GM15510 (cell line): Measurements from ENCODE around the gene PTPRN2.

Source experiments
- POLR2A ChIP-seq: IDR thresholded peaks from 3 replicates; pipeline ENCODE4 v1.6.1; 2011; ENCODE audit warnings: borderline replicate concordance; ENCODE audit not compliant: insufficient read length; ENCODE audit errors: extremely low read depth

Gene PTPRN2

GRCh38 chr7:158362912-158363905, 224.4 kb downstream of the PTPRN2 start:
- TF ChIP-seq POLR2A: no peak

GRCh38 chr7:158362001-158362400, 225.6 kb downstream of the PTPRN2 start:
- no peak for TF ChIP-seq POLR2A

- TF ChIP-seq POLR2A: no peak
Observed at GRCh38 chr7:158361326-158361946, 226.2 kb downstream of the PTPRN2 start.

- TF ChIP-seq POLR2A: no peak
Observed at GRCh38 chr7:158358926-158359645, 228.5 kb downstream of the PTPRN2 start.

- TF ChIP-seq POLR2A: no peak
Observed at GRCh38 chr7:158357898-158358821, 229.5 kb downstream of the PTPRN2 start.

- no peak for TF ChIP-seq POLR2A
Observed at GRCh38 chr7:158357106-158357897, 230.3 kb downstream of the PTPRN2 start.

GRCh38 chr7:158356454-158356853, 231.2 kb downstream of the PTPRN2 start:
- TF ChIP-seq POLR2A: no peak

GRCh38 chr7:158355456-158356065, 232.1 kb downstream of the PTPRN2 start:
- no peak for TF ChIP-seq POLR2A

- TF ChIP-seq POLR2A: no peak
Observed at GRCh38 chr7:158354861-158355260, 232.8 kb downstream of the PTPRN2 start.

- no peak for TF ChIP-seq POLR2A
Observed at GRCh38 chr7:158353606-158354570, 233.7 kb downstream of the PTPRN2 start.

- no peak for TF ChIP-seq POLR2A
Observed at GRCh38 chr7:158351481-158351880, 236.1 kb downstream of the PTPRN2 start.

GRCh38 chr7:158351051-158351450, 236.6 kb downstream of the PTPRN2 start:
- no peak for TF ChIP-seq POLR2A
